Adrenal gland (tissue), 12 donors: ENCODE measurements around the gene GPC6. TPM values are rescaled to one million over a fixed set of nuclear protein-coding genes. Genes with fewer than 3 reads are reported as not detected.

Experiments
- DNase-seq, 7 donors: peaks; one replicate each; pipeline ENCODE4 v3.0.0-alpha.2; 2019 to 2020
- H3K27ac ChIP-seq, 5 donors: fragments of 200-600 bp; sonication (generic) in 4 of 5; 1 replicate in 3 of 5; 2 replicates in 2 of 5; pipeline versions ENCODE4 v1.5.1 to v1.8.0; 2016 to 2020; ENCODE audit warnings: mild to moderate bottlenecking in 1 of 5
- H3K27me3 ChIP-seq: fragments of 200-600 bp; 2 replicates; pipeline ENCODE4 v1.8.0; 2021
- H3K36me3 ChIP-seq, 2 donors: fragments of 200-600 bp; replicated peaks in 1 of 2; 1 replicate in 1 of 2; 2 replicates in 1 of 2; pipeline versions ENCODE4 v1.5.1 to v1.8.0; 2018 to 2022
- H3K4me1 ChIP-seq, 2 donors: fragments of 200-600 bp; replicated peaks in 1 of 2; 1 replicate in 1 of 2; 2 replicates in 1 of 2; pipeline versions ENCODE4 v1.5.1 to v1.8.0; 2018 to 2021
- H3K4me3 ChIP-seq, 4 donors: fragments of 200-600 bp; sonication (generic) in 3 of 4; one replicate each; pipeline ENCODE4 v1.5.1; 2016 to 2018
- H3K9me3 ChIP-seq, 3 donors: fragments of 200-600 bp; sonication (generic) in 1 of 3; replicated peaks in 1 of 3; 1 replicate in 2 of 3; 2 replicates in 1 of 3; pipeline versions ENCODE4 v1.5.1 to v1.8.0; 2016 to 2021
- CTCF ChIP-seq, 6 experiments: fragments of 450-650 bp in 4 of 6; fragments of 200-600 bp in 2 of 6; sonication (generic) in 1 of 6; IDR thresholded peaks; 1 replicate in 5 of 6; 2 replicates in 1 of 6; pipeline versions ENCODE4 v1.5.1 to v1.8.0; 2016 to 2021; ENCODE audit warnings: antibody characterized with exemption in 6 of 6, mild to moderate bottlenecking in 2 of 6, moderate library complexity in 1 of 6
- POLR2A ChIP-seq, 2 donors: fragments of 450-650 bp; IDR thresholded peaks; one replicate each; pipeline ENCODE4 v1.6.1; 2017; ENCODE audit warnings: antibody characterized with exemption in 2 of 2, mild to moderate bottlenecking in 2 of 2, moderate library complexity in 1 of 2
- WGBS, 4 donors: extraction: QIAGEN DNeasy Blood & Tissue Kit in 2 of 4; methylation state at CpG; one replicate each; pipeline versions ENCODE4 v1.1.5 to v1.1.7; 2013 to 2017; 5-methylcytosine and 5-hydroxymethylcytosine counted together
- intact Hi-C, 2 donors: fragments of 100-400 bp; cut with DNase I; formaldehyde crosslinking; loops; one replicate each; pipeline versions ENCODE4 v1.14.1 to v1.15.0; 2022 to 2023
- polyA plus RNA-seq, 3 donors: library from polyadenylated mRNA; stranded (reverse); fragments of 200-250 nt in 2 of 3; fragments of 350-450 nt in 1 of 3; fragmentation: Illumina TruSeq in 1 of 3; extraction: RNeasy Lipid Tissue Mini Kit (QIAGEN cat#74804) in 1 of 3; gene quantifications; one replicate each; pipeline ENCODE4 v1.2.3, GENCODE V29; 2013 to 2014
- total RNA-seq, 9 donors: library from RNA; depleted of rRNA in 4 of 9; stranded (reverse); fragments of >200 nt in 4 of 9; fragments of 120-200 nt in 1 of 9; fragmentation: NEBNext Ultra II Directional in 1 of 9; extraction: Animal tissue kit (Norgen Biotek cat#: 25700) in 1 of 9; gene quantifications; one replicate each; pipeline versions ENCODE4 v1.1.0 to v1.2.4, GENCODE V29; 2013 to 2023
- donor health status: healthy with polysubstance abuse.
- donor health status: Bipolar disorder and iron deficiency.
- donor health status: DM: yes; HTN: yes; CAD: no.
- donor health status: DM: no; HTN: no; CAD: no.
- donor health status: DM: no; HTN: no; CAD: no.
- donor health status: DM: yes; HTN: yes; CAD: no.

Gene GPC6
- total and polyA plus RNA-seq, 12 donors = 0.37 to 62.3 (median 2.5) TPM

GRCh38 chr13:93388701-93389100 is 162.1 kb downstream of the GPC6 start:
- intact Hi-C loops = no loop called here
- Histone ChIP-seq H3K27ac (no peak overlapping the region), H3K36me3 (no peaks in the 10 kb centered on the region), H3K9me3 (no peaks in the 10 kb centered on the region), H3K4me3 (no peak overlapping the region), H3K4me1 (no peaks in the 10 kb centered on the region), H3K27me3 (no peaks in the 10 kb centered on the region)
- WGBS, 4 donors = 57 to 84% (median 80%) methylated on average over 1 of the region's 1 CpG
- DNase-seq = no peak
- TF ChIP-seq POLR2A (IDR thresholded peaks at IDR 0.05) (no peak), CTCF (IDR thresholded peaks at IDR 0.05) (no peak)

DNA sequence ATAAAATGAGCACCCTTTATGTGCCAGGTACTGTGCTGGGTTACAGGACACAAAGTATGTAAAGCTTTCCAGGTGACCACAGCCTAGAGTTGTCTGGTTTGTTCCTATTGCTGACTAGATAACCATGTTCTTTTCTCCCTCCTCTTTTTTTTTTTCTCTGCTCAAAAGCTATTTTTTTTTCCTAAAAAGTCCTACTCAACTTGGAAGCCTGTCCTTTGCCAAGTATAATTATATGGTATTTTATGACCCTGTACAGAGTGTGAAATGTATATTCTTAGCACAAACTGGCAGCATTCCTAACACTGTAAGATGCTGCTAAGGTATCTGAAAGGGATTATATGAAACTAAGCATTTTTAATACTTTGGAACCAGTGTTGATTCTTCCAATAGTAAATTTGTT is 171.0 kb downstream of the GPC6 start:
- intact Hi-C loops = no loop called here
- Histone ChIP-seq H3K4me3 (no peak overlapping the region), H3K27ac (no peak overlapping the region), H3K27me3 (no peaks in the 10 kb centered on the region), H3K4me1 (no peaks in the 10 kb centered on the region), H3K9me3 (no peaks in the 10 kb centered on the region), H3K36me3 (no peaks in the 10 kb centered on the region)
- no peak for DNase-seq
- no peak for TF ChIP-seq POLR2A (IDR thresholded peaks at IDR 0.05)
- no peak for TF ChIP-seq CTCF (IDR thresholded peaks at IDR 0.05)

DNA sequence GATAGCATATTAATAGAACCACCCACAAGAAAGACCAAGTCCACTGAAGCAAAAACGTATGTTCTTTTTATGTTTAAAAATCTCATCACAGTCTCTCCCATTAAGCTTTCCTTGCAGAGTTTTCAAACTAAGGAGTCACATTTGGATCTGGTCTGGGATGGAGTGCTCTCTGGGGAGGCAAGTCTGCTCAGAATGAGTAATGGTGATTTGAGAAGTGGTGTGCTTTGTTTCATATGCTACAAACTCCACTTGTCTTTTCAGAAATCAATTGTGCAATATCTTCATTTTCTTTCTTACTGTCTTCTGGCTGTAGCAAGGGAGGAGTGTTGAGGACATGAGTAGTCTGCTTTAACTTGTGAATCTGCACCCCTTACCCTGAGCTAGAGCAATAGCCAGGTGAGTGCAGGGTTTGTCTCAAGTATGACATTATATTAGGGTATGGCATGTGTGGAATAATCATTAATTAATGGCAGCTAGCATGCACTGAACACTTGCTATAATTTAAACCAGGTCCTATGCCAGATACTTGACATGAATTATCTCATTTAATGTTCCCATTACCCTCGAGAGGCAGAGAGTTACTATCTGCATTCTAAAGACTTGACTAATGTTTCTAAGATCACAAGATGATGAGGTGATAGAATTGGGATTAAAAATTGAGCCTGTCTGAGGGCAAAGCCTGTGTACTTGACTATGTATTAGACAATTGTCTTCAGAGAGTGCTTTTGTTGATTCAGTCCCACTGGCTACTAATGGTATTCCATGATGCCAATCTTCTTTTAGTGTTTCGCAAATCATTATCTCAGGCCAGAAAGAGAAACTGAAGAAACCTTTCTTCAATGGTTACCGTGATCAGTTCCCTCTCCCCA is 171.8 kb downstream of the GPC6 start:
- Histone ChIP-seq H3K4me3 (no peak overlapping the region), H3K27me3 (no peaks in the 10 kb centered on the region), H3K36me3 (no peaks in the 10 kb centered on the region), H3K27ac (no peak overlapping the region), H3K9me3 (no peaks in the 10 kb centered on the region), H3K4me1 (no peaks in the 10 kb centered on the region)
- no peak for DNase-seq
- WGBS, 4 donors = 65 to 72% (median 68%) methylated on average over 4 of the region's 4 CpGs
- TF ChIP-seq CTCF (IDR thresholded peaks at IDR 0.05) = no peak
- no peak for TF ChIP-seq POLR2A (IDR thresholded peaks at IDR 0.05)
- intact Hi-C loops = no loop called here

- Histone ChIP-seq H3K27me3 (no peaks in the 10 kb centered on the region), H3K27ac (no peak overlapping the region), H3K4me1 (no peaks in the 10 kb centered on the region), H3K9me3 (no peaks in the 10 kb centered on the region), H3K36me3 (no peaks in the 10 kb centered on the region), H3K4me3 (no peak overlapping the region)
- no peak for DNase-seq
- TF ChIP-seq POLR2A (IDR thresholded peaks at IDR 0.05) = no peak
- no peak for TF ChIP-seq CTCF (IDR thresholded peaks at IDR 0.05)
- intact Hi-C loops = no loop called here
- 76 to 87% (median 84%) methylated on average over 4 of the region's 4 CpGs for WGBS, 4 donors
Measured at GRCh38 chr13:93399212-93399611, 172.6 kb downstream of the GPC6 start.
